ENCODE data around the gene CROCC2. TPM values are rescaled to one million over a fixed set of nuclear protein-coding genes. Genes with fewer than 3 reads are reported as not detected.

CROCC2 gene
- total and polyA plus RNA-seq, 2 donors = 0.08 TPM; not detected in 1

GRCh38 chr2:240981871-240982800 lies 76.0 kb downstream of the CROCC2 start:
- H3K27ac ChIP-seq (ENCODE audit: low read depth) = no peak overlapping the region
- no peak for DNase-seq (ENCODE audit: extremely low spot score)
- 83% methylated on average over 25 of the region's 25 CpGs for WGBS

GRCh38 chr2:240982821-240983281 lies 76.7 kb downstream of the CROCC2 start:
- WGBS = 85% methylated on average over 8 of the region's 8 CpGs
- H3K4me3 ChIP-seq (ENCODE audit: low read depth, low read length) = no peak overlapping the region
- no peak overlapping the region for H3K27ac ChIP-seq (ENCODE audit: low read depth)
- DNase-seq (ENCODE audit: extremely low spot score) = no peak
- H3K36me3 ChIP-seq (ENCODE audit: insufficient read depth) = no peaks in the 10 kb centered on the region
- no peaks in the 10 kb centered on the region for H3K4me1 ChIP-seq (ENCODE audit: insufficient read depth)

More at GRCh38 chr2:240981871-240982800, 76.0 kb downstream of the CROCC2 start:
- no peaks in the 10 kb centered on the region for H3K36me3 ChIP-seq (ENCODE audit: insufficient read depth)
- H3K4me1 ChIP-seq (ENCODE audit: insufficient read depth) = no peaks in the 10 kb centered on the region
- H3K4me3 ChIP-seq (ENCODE audit: low read depth, low read length) = no peak overlapping the region

- WGBS = 13% methylated on average over 45 of the region's 45 CpGs
- H3K4me3 ChIP-seq (ENCODE audit: low read depth, low read length) = no peak overlapping the region
- DNase-seq (ENCODE audit: extremely low spot score) = no peak
- no peaks in the 10 kb centered on the region for H3K4me1 ChIP-seq (ENCODE audit: insufficient read depth)
- H3K36me3 ChIP-seq (ENCODE audit: insufficient read depth) = no peaks in the 10 kb centered on the region
- H3K27ac ChIP-seq (ENCODE audit: low read depth) = no peak overlapping the region
Observed at GRCh38 chr2:240983361-240983995, 77.3 kb downstream of the CROCC2 start.

- H3K27ac ChIP-seq (ENCODE audit: low read depth) = no peak overlapping the region
- DNase-seq (ENCODE audit: extremely low spot score) = no peak
- no peaks in the 10 kb centered on the region for H3K36me3 ChIP-seq (ENCODE audit: insufficient read depth)
Observed at GRCh38 chr2:240983996-240984498, 77.9 kb downstream of the CROCC2 start.

GRCh38 chr2:240985881-240986786 lies 80.0 kb downstream of the CROCC2 start:
- WGBS = 81% methylated on average over 20 of the region's 20 CpGs
- H3K4me1 ChIP-seq (ENCODE audit: insufficient read depth) = no peaks in the 10 kb centered on the region

More at GRCh38 chr2:240983996-240984498, 77.9 kb downstream of the CROCC2 start:
- WGBS = 43% methylated on average over 18 of the region's 18 CpGs
- Histone ChIP-seq H3K4me1 (ENCODE audit: insufficient read depth) (no peaks in the 10 kb centered on the region), H3K4me3 (ENCODE audit: low read depth, low read length) (no peak overlapping the region)

GRCh38 chr2:240986787-240987411 lies 80.8 kb downstream of the CROCC2 start:
- 29% methylated on average over 11 of the region's 11 CpGs for WGBS
- Histone ChIP-seq H3K27ac (ENCODE audit: low read depth) (no peak overlapping the region), H3K4me1 (ENCODE audit: insufficient read depth) (no peaks in the 10 kb centered on the region), H3K4me3 (ENCODE audit: low read depth, low read length) (no peak overlapping the region), H3K36me3 (ENCODE audit: insufficient read depth) (no peaks in the 10 kb centered on the region)
- DNase-seq (ENCODE audit: extremely low spot score) = no peak

More at GRCh38 chr2:240985881-240986786, 80.0 kb downstream of the CROCC2 start:
- DNase-seq (ENCODE audit: extremely low spot score) = no peak
- H3K27ac ChIP-seq (ENCODE audit: low read depth) = no peak overlapping the region
- H3K36me3 ChIP-seq (ENCODE audit: insufficient read depth) = no peaks in the 10 kb centered on the region
- no peak overlapping the region for H3K4me3 ChIP-seq (ENCODE audit: low read depth, low read length)

GRCh38 chr2:240987588-240987987 lies 81.5 kb downstream of the CROCC2 start:
- DNase-seq (ENCODE audit: extremely low spot score) = no peak
- no peak overlapping the region for H3K27ac ChIP-seq (ENCODE audit: low read depth)
- 88% methylated on average over 6 of the region's 6 CpGs for WGBS

GRCh38 chr2:240988146-240988545 lies 82.0 kb downstream of the CROCC2 start:
- Histone ChIP-seq H3K27ac (ENCODE audit: low read depth) (no peak overlapping the region), H3K4me1 (ENCODE audit: insufficient read depth) (no peaks in the 10 kb centered on the region), H3K36me3 (ENCODE audit: insufficient read depth) (no peaks in the 10 kb centered on the region), H3K4me3 (ENCODE audit: low read depth, low read length) (no peak overlapping the region)
- no peak for DNase-seq (ENCODE audit: extremely low spot score)
- 80% methylated on average over 3 of the region's 3 CpGs for WGBS

More at GRCh38 chr2:240987588-240987987, 81.5 kb downstream of the CROCC2 start:
- Histone ChIP-seq H3K4me1 (ENCODE audit: insufficient read depth) (no peaks in the 10 kb centered on the region), H3K36me3 (ENCODE audit: insufficient read depth) (no peaks in the 10 kb centered on the region), H3K4me3 (ENCODE audit: low read depth, low read length) (no peak overlapping the region)

GRCh38 chr2:240988571-240989271 lies 82.6 kb downstream of the CROCC2 start:
- DNase-seq (ENCODE audit: extremely low spot score) = no peak
- H3K4me1 ChIP-seq (ENCODE audit: insufficient read depth) = no peaks in the 10 kb centered on the region
- no peaks in the 10 kb centered on the region for H3K36me3 ChIP-seq (ENCODE audit: insufficient read depth)
- H3K4me3 ChIP-seq (ENCODE audit: low read depth, low read length) = no peak overlapping the region
- H3K27ac ChIP-seq (ENCODE audit: low read depth) = no peak overlapping the region
- WGBS = 93% methylated on average over 6 of the region's 6 CpGs

- no peak for DNase-seq (ENCODE audit: extremely low spot score)
- WGBS = 85% methylated on average over 17 of the region's 17 CpGs
- H3K36me3 ChIP-seq (ENCODE audit: insufficient read depth) = no peaks in the 10 kb centered on the region
- no peaks in the 10 kb centered on the region for H3K4me1 ChIP-seq (ENCODE audit: insufficient read depth)
- H3K4me3 ChIP-seq (ENCODE audit: low read depth, low read length) = no peak overlapping the region
- H3K27ac ChIP-seq (ENCODE audit: low read depth) = no peak overlapping the region
Observed at GRCh38 chr2:240989451-240990265, 83.5 kb downstream of the CROCC2 start.

GRCh38 chr2:240990266-240990529 lies 84.1 kb downstream of the CROCC2 start:
- no peak for DNase-seq (ENCODE audit: extremely low spot score)
- Histone ChIP-seq H3K27ac (ENCODE audit: low read depth) (no peak overlapping the region), H3K4me3 (ENCODE audit: low read depth, low read length) (no peak overlapping the region), H3K36me3 (ENCODE audit: insufficient read depth) (no peaks in the 10 kb centered on the region), H3K4me1 (ENCODE audit: insufficient read depth) (no peaks in the 10 kb centered on the region)
- WGBS = 83% methylated on average over 2 of the region's 2 CpGs
